ENCODE results near the gene HBE1.
"Not testable (repeated sequence)": the region's sequence is repeated elsewhere in the genome, so short reads cannot be mapped to it uniquely, and the experiment has no call there.

HBE1 gene

GRCh38 chr11:5269715-5270147 is at the start of gene HBE1:
Gene HBE1 (minus strand): TSS chr11:5269945. CDS start chr11:5269890, 55 bp downstream.
- no peak for DNase-seq

GRCh38 chr11:5317292-5317691 is 47.5 kb upstream of the HBE1 start:
- DNase-seq: no peak

- not testable (repeated sequence) for DNase-seq
Observed at GRCh38 chr11:5313326-5314023, 43.7 kb upstream of the HBE1 start.

DNA sequence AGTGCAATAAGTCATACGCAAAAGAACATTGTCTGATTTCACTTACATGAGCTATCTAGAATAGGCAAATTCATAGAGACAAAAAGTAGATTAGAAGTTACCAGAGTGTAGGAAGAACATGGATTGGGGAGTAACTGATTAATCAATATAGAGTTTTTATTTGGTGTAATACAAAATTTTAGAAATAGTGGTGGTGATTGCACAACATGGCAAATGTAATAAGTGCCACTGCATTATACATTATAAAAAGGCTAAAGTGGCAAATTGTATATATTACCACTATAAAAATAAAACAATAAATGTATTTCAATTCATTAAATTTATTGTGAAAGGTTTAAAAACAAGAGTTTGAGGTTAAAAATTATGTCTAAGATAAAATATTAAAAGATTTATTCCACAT is 40.7 kb upstream of the HBE1 start:
- no peak for DNase-seq

GRCh38 chr11:5307256-5308019 is 37.7 kb upstream of the HBE1 start:
- DNase-seq: no peak

DNA sequence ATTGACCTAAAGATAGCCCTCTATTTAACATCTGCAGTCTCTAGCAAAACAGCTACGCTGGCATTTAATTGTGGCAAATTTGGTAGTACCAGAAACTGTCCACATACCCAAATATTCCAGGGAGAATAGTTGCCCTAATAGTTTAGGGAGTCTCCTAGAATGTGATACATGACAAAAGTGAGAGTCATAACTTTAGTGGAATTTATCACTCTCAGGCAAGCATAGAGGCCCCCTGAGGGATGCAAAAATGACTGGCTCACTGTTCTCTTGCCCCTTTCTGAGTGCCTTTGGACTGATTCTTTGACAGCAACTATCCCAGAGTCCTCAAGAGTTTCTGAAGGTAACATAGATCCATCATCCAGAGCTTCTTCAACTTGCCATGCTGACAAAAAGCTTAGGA is 34.3 kb upstream of the HBE1 start:
- DNase-seq: no peak

DNA sequence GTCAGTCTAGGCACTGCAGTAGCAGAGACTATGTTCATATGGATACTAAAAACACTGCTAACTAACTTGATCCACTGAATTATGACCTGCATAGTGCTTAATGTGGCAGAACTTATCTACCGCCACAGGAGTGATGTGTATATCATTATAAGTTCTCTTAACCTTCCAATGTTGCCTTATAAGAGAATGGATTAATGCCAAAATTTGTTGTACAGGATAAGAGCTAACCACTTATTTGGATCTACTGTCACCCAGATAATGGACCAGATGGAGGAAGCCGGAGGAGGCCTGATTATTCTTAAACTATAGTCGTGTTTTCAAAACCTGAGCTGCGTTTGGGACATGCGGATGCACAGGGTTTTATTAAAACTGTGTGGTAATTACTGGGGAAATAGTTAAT is 33.9 kb upstream of the HBE1 start:
- DNase-seq: no peak

DNA sequence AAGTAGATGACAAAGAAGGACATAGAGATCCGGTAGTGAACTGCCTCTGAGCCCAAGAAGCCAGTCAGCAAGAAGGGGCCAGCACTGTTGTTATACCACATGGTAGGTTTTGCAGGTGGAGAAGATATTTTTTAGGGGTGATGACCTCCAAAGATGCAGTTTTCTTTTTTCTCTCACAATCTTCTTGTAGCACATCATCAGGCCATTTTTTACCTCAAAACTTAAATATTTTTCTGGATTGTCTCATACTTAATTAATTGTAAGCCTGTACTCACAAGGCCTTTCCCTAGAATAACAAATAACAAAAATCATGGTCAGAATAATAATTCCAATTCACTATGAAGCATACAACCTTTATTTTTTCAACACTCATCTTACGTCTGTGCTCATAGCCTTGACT is 32.1 kb upstream of the HBE1 start, which contains the start of gene OR51B4:
TSS of gene OR51B4 (minus strand) at position 101 of the 400 bp plus-strand sequence. CDS start at position 101, 0 bp downstream.
- no peak for DNase-seq

DNA sequence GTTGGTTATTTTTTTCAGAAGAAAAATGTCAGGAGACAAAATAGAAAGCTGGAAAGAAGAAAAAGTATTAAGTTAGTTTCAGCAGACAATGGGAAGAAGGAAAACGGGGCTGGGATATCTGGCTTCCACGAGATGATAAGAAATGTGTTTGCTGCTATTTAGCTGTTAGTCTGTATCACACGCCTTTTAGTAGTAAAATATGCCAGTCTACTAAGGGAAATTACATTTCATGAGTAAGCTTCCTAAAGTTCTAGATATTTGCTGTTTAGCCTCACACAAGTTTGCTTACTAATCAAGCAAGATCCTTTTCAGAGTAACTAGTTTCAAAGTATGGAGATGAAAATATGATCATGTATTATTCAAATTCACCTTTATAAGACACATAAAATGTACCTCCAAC is 30.5 kb upstream of the HBE1 start:
- no peak for DNase-seq

DNA sequence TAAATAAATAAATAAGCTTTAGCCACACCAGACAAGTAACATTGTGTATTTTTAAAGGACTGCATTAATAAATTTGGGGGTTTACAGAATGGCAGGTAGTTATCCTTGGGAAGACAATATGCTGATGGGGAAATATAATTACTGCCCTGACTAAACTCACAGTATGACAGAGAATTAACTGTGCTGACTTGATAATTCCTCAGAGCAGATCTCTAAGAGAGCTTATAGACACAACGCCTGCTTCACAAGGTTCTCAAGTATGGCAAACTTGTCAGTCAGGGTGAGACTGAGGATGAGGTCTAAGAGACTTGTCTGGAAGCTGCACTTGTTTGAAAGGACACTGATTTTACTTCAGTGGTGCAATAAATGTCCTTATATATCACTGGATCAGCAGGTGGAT is 28.7 kb upstream of the HBE1 start:
- no peak for DNase-seq

GRCh38 chr11:5297721-5298323 is 28.1 kb upstream of the HBE1 start:
- no peak for DNase-seq

DNA sequence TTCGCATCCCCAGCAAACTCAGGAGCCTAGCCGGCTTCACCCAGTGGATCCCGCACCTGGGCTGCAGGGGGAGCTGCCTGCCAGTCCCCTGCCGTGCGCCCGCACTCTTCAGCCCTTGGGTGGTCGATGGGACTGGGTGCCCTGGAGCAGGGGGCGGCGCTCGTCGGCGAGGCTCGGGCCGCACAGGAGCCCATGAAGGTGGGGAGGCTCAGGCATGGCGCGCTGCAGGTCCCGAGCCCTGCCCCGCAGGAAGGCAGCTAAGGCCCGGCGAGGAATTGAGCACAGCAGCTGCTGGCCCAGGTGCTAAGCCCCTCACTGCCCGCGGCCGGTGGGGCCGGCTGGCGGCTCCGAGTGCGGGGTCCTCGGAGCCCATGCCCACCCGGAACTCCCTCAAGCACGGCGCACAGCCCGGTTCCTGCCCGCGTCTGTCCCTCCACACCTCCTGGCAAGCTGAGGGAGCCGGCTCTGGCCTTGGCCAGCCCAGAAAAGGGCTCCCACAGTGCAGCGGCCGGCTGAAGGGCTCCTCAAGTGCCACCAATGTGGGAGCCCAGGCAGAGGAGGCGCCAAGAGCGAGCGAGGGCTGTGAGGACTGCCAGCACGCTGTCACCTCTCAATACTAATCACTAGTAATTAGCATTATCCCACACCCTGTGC is 24.7 kb upstream of the HBE1 start:
- not testable (repeated sequence) for DNase-seq

DNA sequence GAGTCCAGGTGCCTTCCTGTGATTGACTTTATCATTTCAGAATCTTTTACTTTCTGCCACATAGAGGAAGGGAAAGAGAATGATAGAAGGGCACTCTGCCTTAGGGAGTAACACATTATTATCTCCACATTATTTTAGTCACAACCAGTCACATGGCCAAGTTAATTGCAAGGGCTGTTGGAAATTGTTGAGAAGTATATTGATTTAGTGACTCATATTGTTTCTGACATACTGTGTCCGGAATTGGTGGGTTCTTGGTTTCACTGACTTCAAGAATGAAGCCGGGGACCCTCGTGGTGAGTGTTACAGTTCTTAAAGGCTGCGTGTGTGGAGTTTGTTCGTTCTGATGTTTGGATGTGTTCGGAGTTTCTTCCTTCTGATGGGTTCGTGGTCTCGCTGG is 23.3 kb upstream of the HBE1 start:
- no peak for DNase-seq

DNA sequence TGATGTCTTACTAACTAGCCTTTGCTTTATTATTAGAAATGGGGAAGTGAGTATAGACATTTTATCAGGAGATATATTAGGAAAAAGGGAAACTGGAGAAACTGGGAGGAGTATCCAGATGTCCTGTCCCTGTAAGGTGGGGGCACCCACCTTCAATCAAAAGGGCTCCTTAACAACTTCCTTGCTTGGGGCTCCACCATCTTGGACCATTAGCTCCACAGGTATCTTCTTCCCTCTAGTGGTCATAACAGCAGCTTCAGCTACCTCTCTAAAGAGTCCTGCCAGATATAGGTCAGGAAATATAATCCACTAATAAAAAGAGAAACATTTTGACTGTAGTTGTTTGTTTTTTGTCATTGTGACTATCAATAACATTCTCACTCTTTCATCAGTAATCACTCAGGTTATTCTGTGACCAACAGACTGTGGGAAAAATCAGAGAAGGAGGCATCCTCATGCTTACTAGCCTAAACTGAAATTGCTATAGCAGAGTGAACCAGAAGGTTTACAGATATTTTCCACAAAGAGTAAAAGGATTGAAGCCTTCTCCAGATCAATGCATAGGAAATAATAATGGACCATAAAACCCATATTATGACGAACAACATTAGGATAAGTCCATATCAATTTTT is 21.6 kb upstream of the HBE1 start:
- no peak for DNase-seq

GRCh38 chr11:5290106-5290505 is 20.4 kb upstream of the HBE1 start:
- DNase-seq: no peak

DNA sequence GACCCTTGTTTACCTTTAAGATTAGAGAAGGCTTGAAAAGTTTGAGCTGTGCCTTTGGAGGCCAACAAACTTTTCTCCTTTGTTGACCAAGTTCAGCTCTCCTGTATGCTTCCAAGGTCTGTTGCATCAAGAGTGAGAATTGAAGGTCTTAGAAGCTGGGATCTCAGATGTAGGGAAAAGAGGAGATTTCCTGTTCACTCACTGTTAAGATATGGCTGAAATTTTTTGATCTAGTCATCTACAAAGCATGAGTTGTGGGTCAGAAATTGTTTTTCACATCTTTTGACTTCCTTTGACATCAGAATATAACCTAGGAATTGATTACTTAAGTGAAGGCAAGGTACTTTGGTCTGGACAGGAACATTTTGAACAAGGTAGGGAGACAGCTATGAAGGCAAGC is 20.0 kb upstream of the HBE1 start:
- DNase-seq: no peak

GRCh38 chr11:5288906-5289550 is 19.3 kb upstream of the HBE1 start:
- DNase-seq: no peak

GRCh38 chr11:5288108-5288905 is 18.6 kb upstream of the HBE1 start:
- DNase-seq: no peak

DNA sequence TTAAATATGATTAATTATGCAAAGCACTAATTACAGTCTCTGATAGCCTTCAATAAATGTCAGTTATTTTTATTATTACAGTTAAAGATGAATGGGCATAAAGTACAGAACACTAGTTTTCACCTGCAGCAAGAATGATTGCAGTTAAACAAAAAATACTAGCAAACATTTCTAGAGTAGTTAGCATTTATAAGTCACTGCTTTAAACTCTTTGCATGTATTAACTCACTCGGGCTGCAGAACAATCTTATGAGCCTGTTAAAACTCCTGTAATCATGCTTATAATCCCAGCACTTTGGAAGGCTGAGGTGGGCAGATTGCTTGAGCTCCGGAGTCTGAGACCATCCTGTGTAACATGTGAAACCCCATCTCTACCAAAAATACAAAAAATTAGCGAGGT is 17.2 kb upstream of the HBE1 start:
- DNase-seq: no peak

- DNase-seq: no peak
Observed at GRCh38 chr11:5286351-5286750, 16.6 kb upstream of the HBE1 start.

- DNase-seq: no peak
Observed at GRCh38 chr11:5285703-5286340, 16.1 kb upstream of the HBE1 start.
